PC-9 (cell line): ENCODE results near the gene PHACTR3.

Source experiments
- EZH2 ChIP-seq: fragments of 200-600 bp; sonication (generic); IDR thresholded peaks from 2 replicates; pipeline ENCODE4 v1.8.0; 2017; ENCODE audit warnings: antibody characterized with exemption, low read depth
- TF ChIP-seq, protein P1 (sequence below): fragments of 200-600 bp; sonication (generic); conservative IDR thresholded peaks from 2 replicates; pipeline ENCODE4 v1.6.1; 2017; ENCODE audit warnings: mixed run types, antibody characterized with exemption, mild to moderate bottlenecking, moderate library complexity

DNA sequence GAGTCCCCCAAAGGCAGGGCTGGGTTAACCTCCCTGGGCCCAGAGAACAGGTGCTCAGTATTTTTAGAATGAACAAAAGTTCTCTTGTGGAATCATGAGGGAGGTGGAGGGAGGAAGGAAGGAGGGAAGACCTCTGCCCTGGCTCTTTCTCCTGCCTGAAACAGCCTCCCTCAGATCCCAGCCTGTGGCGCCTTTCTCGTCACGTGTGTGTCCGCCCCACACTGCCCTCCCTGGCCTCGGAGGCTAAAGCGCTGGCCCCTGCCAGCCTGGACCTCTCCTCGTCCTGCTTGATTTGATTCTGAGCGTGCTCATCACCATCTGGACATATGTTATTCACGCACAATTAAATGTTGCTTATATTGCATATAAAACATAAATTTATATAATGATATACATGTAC lies 40.9 kb downstream of the PHACTR3 start:
- TF ChIP-seq, protein P1, sequence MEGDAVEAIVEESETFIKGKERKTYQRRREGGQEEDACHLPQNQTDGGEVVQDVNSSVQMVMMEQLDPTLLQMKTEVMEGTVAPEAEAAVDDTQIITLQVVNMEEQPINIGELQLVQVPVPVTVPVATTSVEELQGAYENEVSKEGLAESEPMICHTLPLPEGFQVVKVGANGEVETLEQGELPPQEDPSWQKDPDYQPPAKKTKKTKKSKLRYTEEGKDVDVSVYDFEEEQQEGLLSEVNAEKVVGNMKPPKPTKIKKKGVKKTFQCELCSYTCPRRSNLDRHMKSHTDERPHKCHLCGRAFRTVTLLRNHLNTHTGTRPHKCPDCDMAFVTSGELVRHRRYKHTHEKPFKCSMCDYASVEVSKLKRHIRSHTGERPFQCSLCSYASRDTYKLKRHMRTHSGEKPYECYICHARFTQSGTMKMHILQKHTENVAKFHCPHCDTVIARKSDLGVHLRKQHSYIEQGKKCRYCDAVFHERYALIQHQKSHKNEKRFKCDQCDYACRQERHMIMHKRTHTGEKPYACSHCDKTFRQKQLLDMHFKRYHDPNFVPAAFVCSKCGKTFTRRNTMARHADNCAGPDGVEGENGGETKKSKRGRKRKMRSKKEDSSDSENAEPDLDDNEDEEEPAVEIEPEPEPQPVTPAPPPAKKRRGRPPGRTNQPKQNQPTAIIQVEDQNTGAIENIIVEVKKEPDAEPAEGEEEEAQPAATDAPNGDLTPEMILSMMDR = no peak
- no peak for TF ChIP-seq EZH2
